Effector memory CD4-positive, alpha-beta T cell (primary cell): ENCODE results near the gene NSUN2.

Source experiments
- DNase-seq, 3 donors: peaks; one replicate each; pipeline ENCODE4 v3.0.0-alpha.2; 2020
- H3K27ac ChIP-seq: 2 replicates; pipeline ENCODE4 v1.7.0; 2013; ENCODE audit warnings: mild to moderate bottlenecking, low read length, moderate library complexity; ENCODE audit not compliant: insufficient read depth, poor library complexity, severe bottlenecking
- H3K27me3 ChIP-seq: replicated peaks from 2 replicates; pipeline ENCODE4 v1.7.0; 2013; ENCODE audit warnings: mild to moderate bottlenecking, low read length; ENCODE audit not compliant: insufficient read depth, control insufficient read depth, poor library complexity, severe bottlenecking
- H3K36me3 ChIP-seq: 2 replicates; pipeline ENCODE4 v1.7.0; 2013; ENCODE audit warnings: mild to moderate bottlenecking, low read length, moderate library complexity; ENCODE audit not compliant: control insufficient read depth, insufficient read depth
- H3K4me1 ChIP-seq: 2 replicates; pipeline ENCODE4 v1.7.0; 2013; ENCODE audit warnings: low read length, mild to moderate bottlenecking; ENCODE audit not compliant: control insufficient read depth, insufficient read depth, poor library complexity, severe bottlenecking
- H3K4me3 ChIP-seq: 2 replicates; pipeline ENCODE4 v1.7.0; 2013; ENCODE audit warnings: low read length, low read depth, mild to moderate bottlenecking; ENCODE audit not compliant: insufficient read depth, poor library complexity, severe bottlenecking
- H3K9me3 ChIP-seq: 2 replicates; pipeline ENCODE4 v1.7.0; 2013; ENCODE audit warnings: mild to moderate bottlenecking, low read length, moderate library complexity; ENCODE audit not compliant: control insufficient read depth

The NSUN2 gene

GRCh38 chr5:6570530-6570929, 62.3 kb downstream of the NSUN2 start:
- H3K9me3 ChIP-seq = no peaks in the 10 kb centered on the region
- no peak overlapping the region for H3K27ac ChIP-seq
- no peak overlapping the region for H3K4me3 ChIP-seq
- H3K4me1 ChIP-seq = no peaks in the 10 kb centered on the region
- H3K27me3 ChIP-seq = no peaks in the 10 kb centered on the region
- no peaks in the 10 kb centered on the region for H3K36me3 ChIP-seq
- no peak for DNase-seq

- H3K4me3 ChIP-seq = no peak overlapping the region
- H3K27ac ChIP-seq = no peak overlapping the region
- H3K9me3 ChIP-seq = no peaks in the 10 kb centered on the region
- no peak for DNase-seq
- no peaks in the 10 kb centered on the region for H3K4me1 ChIP-seq
- H3K27me3 ChIP-seq = no peaks in the 10 kb centered on the region
- no peaks in the 10 kb centered on the region for H3K36me3 ChIP-seq
These were observed 64.0 kb downstream of the NSUN2 start for GRCh38 chr5:6568889-6569288.

GRCh38 chr5:6568383-6568782, 64.5 kb downstream of the NSUN2 start:
- no peak overlapping the region for H3K27ac ChIP-seq
- H3K4me1 ChIP-seq = no peaks in the 10 kb centered on the region
- no peak overlapping the region for H3K4me3 ChIP-seq
- H3K9me3 ChIP-seq = no peaks in the 10 kb centered on the region
- no peaks in the 10 kb centered on the region for H3K27me3 ChIP-seq
- no peaks in the 10 kb centered on the region for H3K36me3 ChIP-seq
- DNase-seq = no peak

- Histone ChIP-seq H3K9me3 (no peaks in the 10 kb centered on the region), H3K27ac (no peak overlapping the region), H3K4me3 (no peak overlapping the region), H3K4me1 (no peaks in the 10 kb centered on the region), H3K27me3 (no peaks in the 10 kb centered on the region), H3K36me3 (no peaks in the 10 kb centered on the region)
- no peak for DNase-seq
These were observed 65.0 kb downstream of the NSUN2 start for GRCh38 chr5:6567835-6568234.

- no peak for DNase-seq
- H3K27ac ChIP-seq = no peak overlapping the region
- H3K4me3 ChIP-seq = no peak overlapping the region
- no peaks in the 10 kb centered on the region for H3K9me3 ChIP-seq
- H3K4me1 ChIP-seq = no peaks in the 10 kb centered on the region
- H3K36me3 ChIP-seq = no peaks in the 10 kb centered on the region
- H3K27me3 ChIP-seq = no peaks in the 10 kb centered on the region
These were observed 65.8 kb downstream of the NSUN2 start for GRCh38 chr5:6567068-6567467.

- Histone ChIP-seq H3K4me1 (no peaks in the 10 kb centered on the region), H3K4me3 (no peak overlapping the region), H3K36me3 (no peaks in the 10 kb centered on the region), H3K9me3 (no peaks in the 10 kb centered on the region), H3K27ac (no peak overlapping the region), H3K27me3 (no peaks in the 10 kb centered on the region)
- no peak for DNase-seq
These were observed 67.4 kb downstream of the NSUN2 start for GRCh38 chr5:6565492-6565891.

GRCh38 chr5:6557807-6558575, 74.9 kb downstream of the NSUN2 start:
- no peaks in the 10 kb centered on the region for H3K36me3 ChIP-seq
- H3K27ac ChIP-seq = no peak overlapping the region
- no peak for DNase-seq
- H3K9me3 ChIP-seq = no peaks in the 10 kb centered on the region
- no peak overlapping the region for H3K4me3 ChIP-seq
- no peaks in the 10 kb centered on the region for H3K27me3 ChIP-seq
- H3K4me1 ChIP-seq = no peaks in the 10 kb centered on the region

- Histone ChIP-seq H3K36me3 (no peaks in the 10 kb centered on the region), H3K4me3 (no peak overlapping the region), H3K9me3 (no peaks in the 10 kb centered on the region), H3K4me1 (no peaks in the 10 kb centered on the region), H3K27me3 (no peaks in the 10 kb centered on the region), H3K27ac (no peak overlapping the region)
- DNase-seq = no peak
These were observed 76.1 kb downstream of the NSUN2 start for GRCh38 chr5:6556802-6557102.

- DNase-seq = no peak
- Histone ChIP-seq H3K27me3 (no peaks in the 10 kb centered on the region), H3K36me3 (no peaks in the 10 kb centered on the region), H3K4me3 (no peak overlapping the region), H3K4me1 (no peaks in the 10 kb centered on the region), H3K9me3 (no peaks in the 10 kb centered on the region), H3K27ac (no peak overlapping the region)
These were observed 76.6 kb downstream of the NSUN2 start for GRCh38 chr5:6556089-6556801.

GRCh38 chr5:6554812-6555211, 78.0 kb downstream of the NSUN2 start:
- no peak for DNase-seq
- Histone ChIP-seq H3K9me3 (no peaks in the 10 kb centered on the region), H3K4me1 (no peaks in the 10 kb centered on the region), H3K27ac (no peak overlapping the region), H3K36me3 (no peaks in the 10 kb centered on the region), H3K4me3 (no peak overlapping the region), H3K27me3 (no peaks in the 10 kb centered on the region)
